ENCODE results near the gene CAPZA2.
"Not testable (repeated sequence)": the region's sequence is repeated elsewhere in the genome, so short reads cannot be mapped to it uniquely, and the experiment has no call there.

CAPZA2 gene

GRCh38 chr7:116920359-116920758 lies 58.0 kb downstream of the CAPZA2 start:
- no peak for DNase-seq (ENCODE audit: low read depth)

- no peak for DNase-seq (ENCODE audit: low read depth)
Measured at GRCh38 chr7:116922545-116922944, 60.2 kb downstream of the CAPZA2 start.

- DNase-seq (ENCODE audit: low read depth) = no peak
Measured at GRCh38 chr7:116924741-116925140, 62.4 kb downstream of the CAPZA2 start.

- DNase-seq (ENCODE audit: low read depth) = no peak
Measured at GRCh38 chr7:116929021-116929420, 66.6 kb downstream of the CAPZA2 start.

GRCh38 chr7:116929914-116930913 lies 67.8 kb downstream of the CAPZA2 start:
- peak; percentile 47 for DNase-seq (ENCODE audit: low read depth)

- no peak for DNase-seq (ENCODE audit: low read depth)
Measured at GRCh38 chr7:116932566-116932965, 70.2 kb downstream of the CAPZA2 start.

GRCh38 chr7:116933465-116933864 lies 71.1 kb downstream of the CAPZA2 start:
- no peak for DNase-seq (ENCODE audit: low read depth)

GRCh38 chr7:116934580-116934979 lies 72.2 kb downstream of the CAPZA2 start:
- no peak for DNase-seq (ENCODE audit: low read depth)

- DNase-seq (ENCODE audit: low read depth) = not testable (repeated sequence)
Measured at GRCh38 chr7:116936844-116937243, 74.5 kb downstream of the CAPZA2 start.

- DNase-seq (ENCODE audit: low read depth) = no peak
Measured at GRCh38 chr7:116938678-116939077, 76.3 kb downstream of the CAPZA2 start.

- no peak for DNase-seq (ENCODE audit: low read depth)
Measured at GRCh38 chr7:116940689-116941370, 78.4 kb downstream of the CAPZA2 start.

GRCh38 chr7:116942504-116942903 lies 80.1 kb downstream of the CAPZA2 start:
- no peak for DNase-seq (ENCODE audit: low read depth)

- no peak for DNase-seq (ENCODE audit: low read depth)
Measured at GRCh38 chr7:116948934-116949333, 86.5 kb downstream of the CAPZA2 start.

GRCh38 chr7:116949941-116950801 lies 87.8 kb downstream of the CAPZA2 start:
- DNase-seq (ENCODE audit: low read depth) = no peak

- DNase-seq (ENCODE audit: low read depth) = no peak
Measured at GRCh38 chr7:116950889-116951351, 88.5 kb downstream of the CAPZA2 start.

GRCh38 chr7:116951366-116952292 lies 89.2 kb downstream of the CAPZA2 start:
- DNase-seq (ENCODE audit: low read depth) = no peak

GRCh38 chr7:116952635-116953371 lies 90.4 kb downstream of the CAPZA2 start:
- DNase-seq (ENCODE audit: low read depth) = no peak

GRCh38 chr7:116953372-116953905 lies 91.1 kb downstream of the CAPZA2 start, which contains the start of gene ST7:
Gene ST7 (plus strand): TSS chr7:116953501. CDS start chr7:116953541, 40 bp downstream.
- peak; percentile 53 for DNase-seq (ENCODE audit: low read depth)
